Measurements from ENCODE around the gene KISS1R.

KISS1R gene

DNA sequence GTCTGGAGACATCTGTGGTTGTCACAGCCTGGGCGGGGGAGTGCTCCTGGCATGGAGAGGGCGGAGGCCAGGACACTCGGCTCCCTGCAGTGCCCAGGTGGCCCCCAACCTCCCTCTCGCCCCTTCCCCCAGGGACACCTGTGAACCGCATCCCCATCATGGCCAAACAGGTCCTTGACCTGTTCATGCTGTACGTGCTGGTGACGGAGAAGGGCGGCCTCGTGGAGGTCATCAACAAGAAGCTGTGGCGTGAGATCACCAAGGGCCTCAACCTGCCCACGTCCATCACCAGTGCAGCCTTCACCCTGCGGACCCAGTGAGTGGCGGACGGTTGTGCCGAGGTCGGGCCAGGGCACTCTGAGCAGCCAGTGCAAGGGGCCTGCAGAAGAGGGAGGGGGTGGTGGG is 47.0 kb downstream of the KISS1R start:
- no peak for DNase-seq (ENCODE audit: low read depth)
- no peak overlapping the region for H3K4me3 ChIP-seq (ENCODE audit: low read length)
- TF ChIP-seq, protein P1, sequence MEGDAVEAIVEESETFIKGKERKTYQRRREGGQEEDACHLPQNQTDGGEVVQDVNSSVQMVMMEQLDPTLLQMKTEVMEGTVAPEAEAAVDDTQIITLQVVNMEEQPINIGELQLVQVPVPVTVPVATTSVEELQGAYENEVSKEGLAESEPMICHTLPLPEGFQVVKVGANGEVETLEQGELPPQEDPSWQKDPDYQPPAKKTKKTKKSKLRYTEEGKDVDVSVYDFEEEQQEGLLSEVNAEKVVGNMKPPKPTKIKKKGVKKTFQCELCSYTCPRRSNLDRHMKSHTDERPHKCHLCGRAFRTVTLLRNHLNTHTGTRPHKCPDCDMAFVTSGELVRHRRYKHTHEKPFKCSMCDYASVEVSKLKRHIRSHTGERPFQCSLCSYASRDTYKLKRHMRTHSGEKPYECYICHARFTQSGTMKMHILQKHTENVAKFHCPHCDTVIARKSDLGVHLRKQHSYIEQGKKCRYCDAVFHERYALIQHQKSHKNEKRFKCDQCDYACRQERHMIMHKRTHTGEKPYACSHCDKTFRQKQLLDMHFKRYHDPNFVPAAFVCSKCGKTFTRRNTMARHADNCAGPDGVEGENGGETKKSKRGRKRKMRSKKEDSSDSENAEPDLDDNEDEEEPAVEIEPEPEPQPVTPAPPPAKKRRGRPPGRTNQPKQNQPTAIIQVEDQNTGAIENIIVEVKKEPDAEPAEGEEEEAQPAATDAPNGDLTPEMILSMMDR (IDR thresholded peaks at IDR 0.05; ENCODE audit: insufficient read depth, low read depth, low read length, missing control alignments): no peak

- H3K4me3 ChIP-seq (ENCODE audit: low read length): no peak overlapping the region
- peak; percentile 40 for DNase-seq (ENCODE audit: low read depth)
- TF ChIP-seq, protein P1 (IDR thresholded peaks at IDR 0.05; ENCODE audit: insufficient read depth, low read depth, low read length, missing control alignments): no peak
Observed at GRCh38 chr19:964761-965694, 47.9 kb downstream of the KISS1R start.

GRCh38 chr19:966485-967088 is 49.5 kb downstream of the KISS1R start:
- TF ChIP-seq, protein P1 (IDR thresholded peaks at IDR 0.05; ENCODE audit: insufficient read depth, low read depth, low read length, missing control alignments): no peak
- no peak overlapping the region for H3K4me3 ChIP-seq (ENCODE audit: low read length)
- no peak for DNase-seq (ENCODE audit: low read depth)

Data from epithelial cell of esophagus (primary cell).